HEK293T (cell line): ENCODE data around the gene PBX1.

ENCODE experiments used
- BHLHE40 ChIP-seq: fragments of 450-650 bp; IDR thresholded peaks from 2 replicates; pipeline ENCODE4 v1.6.1; 2016; ENCODE audit warnings: mild to moderate bottlenecking, moderate library complexity, borderline replicate concordance
- ELF4 ChIP-seq: fragments of 450-650 bp; IDR thresholded peaks from 2 replicates; pipeline ENCODE4 v1.6.1; 2017; ENCODE audit warnings: antibody characterized with exemption
- FOXA1 ChIP-seq: fragments of 450-650 bp; IDR thresholded peaks from 2 replicates; pipeline ENCODE4 v1.6.1; 2016; ENCODE audit warnings: mild to moderate bottlenecking
- FOXM1 ChIP-seq: fragments of 450-650 bp; IDR thresholded peaks from 2 replicates; pipeline ENCODE4 v1.6.1; 2017; ENCODE audit warnings: mild to moderate bottlenecking, borderline replicate concordance
- HDGF ChIP-seq: fragments of 450-650 bp; IDR thresholded peaks from 2 replicates; pipeline ENCODE4 v1.6.1; 2017; ENCODE audit warnings: antibody characterized with exemption, borderline replicate concordance
- L3MBTL2 ChIP-seq: fragments of 450-650 bp; conservative IDR thresholded peaks from 2 replicates; pipeline ENCODE4 v1.6.1; 2016; ENCODE audit warnings: mild to moderate bottlenecking
- NFRKB ChIP-seq: fragments of 450-650 bp; IDR thresholded peaks from 2 replicates; pipeline ENCODE4 v1.6.1; 2016; ENCODE audit warnings: mild to moderate bottlenecking, moderate library complexity

GRCh38 chr1:164602101-164602422 is 43.1 kb downstream of the PBX1 start:
- no peak for TF ChIP-seq FOXA1
- no peak for TF ChIP-seq NFRKB
- no peak for TF ChIP-seq HDGF
- no peak for TF ChIP-seq L3MBTL2
- no peak for TF ChIP-seq ELF4
- TF ChIP-seq BHLHE40 = no peak
- no peak for TF ChIP-seq FOXM1
